Parathyroid adenoma (tissue), 2 donors: ENCODE measurements around the gene MATN4.

Experiments
- H2AFZ ChIP-seq: fragments of 300-600 bp; sonication (generic); one replicate; pipeline ENCODE4 v1.7.0; 2017; ENCODE audit warnings: antibody characterized with exemption, mild to moderate bottlenecking
- H3K27ac ChIP-seq: fragments of 300-600 bp; sonication (generic); one replicate; pipeline ENCODE4 v1.7.0; 2017
- H3K27me3 ChIP-seq: fragments of 300-600 bp; sonication (generic); one replicate; pipeline ENCODE4 v1.7.0; 2017; ENCODE audit warnings: low read length; ENCODE audit not compliant: control insufficient read depth, insufficient read depth
- H3K36me3 ChIP-seq: fragments of 300-600 bp; sonication (generic); one replicate; pipeline ENCODE4 v1.7.0; 2017; ENCODE audit warnings: low read length; ENCODE audit not compliant: control insufficient read depth, insufficient read depth
- H3K4me1 ChIP-seq: fragments of 300-600 bp; sonication (generic); one replicate; pipeline ENCODE4 v1.7.0; 2017; ENCODE audit warnings: control low read depth
- H3K4me2 ChIP-seq: fragments of 300-600 bp; sonication (generic); one replicate; pipeline ENCODE4 v1.7.0; 2017; ENCODE audit warnings: low read length
- H3K4me3 ChIP-seq: fragments of 300-600 bp; sonication (generic); one replicate; pipeline ENCODE4 v1.7.0; 2017; ENCODE audit warnings: low read depth, low read length
- H3K79me2 ChIP-seq: fragments of 300-600 bp; sonication (generic); one replicate; pipeline ENCODE4 v1.7.0; 2017; ENCODE audit warnings: control low read depth
- H3K9ac ChIP-seq: fragments of 300-600 bp; sonication (generic); one replicate; pipeline ENCODE4 v1.7.0; 2017; ENCODE audit warnings: mild to moderate bottlenecking
- H3K9me3 ChIP-seq: fragments of 300-600 bp; sonication (generic); one replicate; pipeline ENCODE4 v1.7.0; 2017; ENCODE audit warnings: low read length; ENCODE audit not compliant: control insufficient read depth
- TF ChIP-seq, protein P1 (sequence below): fragments of 300-600 bp; sonication (generic); IDR thresholded peaks from one replicate; pipeline ENCODE4 v1.7.0; 2017; ENCODE audit warnings: antibody characterized with exemption, mild to moderate bottlenecking
- donor health status: primary hyperparathyroidism.

Gene MATN4

DNA sequence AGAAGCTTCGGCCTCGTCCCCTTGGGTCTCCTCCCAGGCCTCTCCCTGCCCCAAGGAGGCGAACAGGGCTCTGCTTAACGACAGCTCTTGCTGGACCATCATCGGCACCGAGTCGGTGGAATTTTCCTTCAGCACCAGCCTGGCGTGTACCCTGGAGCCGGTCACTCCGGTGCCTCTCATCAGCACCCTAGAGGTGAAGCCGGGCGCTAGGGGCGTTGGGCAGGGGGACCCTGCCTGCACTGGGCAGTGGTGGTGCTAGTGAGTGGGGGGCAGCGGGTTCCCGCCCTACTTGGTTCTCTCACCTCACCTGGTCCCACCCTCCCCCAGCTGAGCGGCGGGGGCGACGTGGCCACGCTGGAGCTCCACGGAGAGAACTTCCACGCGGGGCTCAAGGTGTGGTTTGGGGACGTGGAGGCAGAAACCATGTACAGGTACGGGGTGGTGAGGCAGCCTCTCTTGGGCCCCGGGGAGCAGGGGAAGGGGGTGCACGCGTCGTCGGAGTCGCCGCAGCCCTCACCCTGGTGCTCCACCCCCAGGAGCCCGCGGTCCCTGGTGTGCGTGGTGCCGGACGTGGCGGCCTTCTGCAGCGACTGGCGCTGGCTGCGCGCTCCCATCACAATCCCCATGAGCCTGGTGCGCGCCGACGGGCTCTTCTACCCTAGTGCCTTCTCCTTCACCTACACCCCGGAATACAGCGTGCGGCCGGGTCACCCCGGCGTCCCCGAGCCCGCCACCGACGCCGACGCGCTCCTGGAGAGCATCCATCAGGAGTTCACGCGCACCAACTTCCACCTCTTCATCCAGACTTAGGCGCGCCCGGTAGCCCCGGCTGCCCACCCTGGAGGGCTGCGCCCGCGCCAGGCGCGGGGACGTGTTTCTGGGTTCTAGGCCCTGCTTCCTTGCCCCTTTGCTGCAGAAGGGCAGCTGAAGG, 8.3 kb upstream of the MATN4 start:
- TF ChIP-seq, protein P1, sequence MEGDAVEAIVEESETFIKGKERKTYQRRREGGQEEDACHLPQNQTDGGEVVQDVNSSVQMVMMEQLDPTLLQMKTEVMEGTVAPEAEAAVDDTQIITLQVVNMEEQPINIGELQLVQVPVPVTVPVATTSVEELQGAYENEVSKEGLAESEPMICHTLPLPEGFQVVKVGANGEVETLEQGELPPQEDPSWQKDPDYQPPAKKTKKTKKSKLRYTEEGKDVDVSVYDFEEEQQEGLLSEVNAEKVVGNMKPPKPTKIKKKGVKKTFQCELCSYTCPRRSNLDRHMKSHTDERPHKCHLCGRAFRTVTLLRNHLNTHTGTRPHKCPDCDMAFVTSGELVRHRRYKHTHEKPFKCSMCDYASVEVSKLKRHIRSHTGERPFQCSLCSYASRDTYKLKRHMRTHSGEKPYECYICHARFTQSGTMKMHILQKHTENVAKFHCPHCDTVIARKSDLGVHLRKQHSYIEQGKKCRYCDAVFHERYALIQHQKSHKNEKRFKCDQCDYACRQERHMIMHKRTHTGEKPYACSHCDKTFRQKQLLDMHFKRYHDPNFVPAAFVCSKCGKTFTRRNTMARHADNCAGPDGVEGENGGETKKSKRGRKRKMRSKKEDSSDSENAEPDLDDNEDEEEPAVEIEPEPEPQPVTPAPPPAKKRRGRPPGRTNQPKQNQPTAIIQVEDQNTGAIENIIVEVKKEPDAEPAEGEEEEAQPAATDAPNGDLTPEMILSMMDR, result no peak
- H3K27ac ChIP-seq, result no peak overlapping the region
- no peaks in the 10 kb centered on the region for H3K79me2 ChIP-seq
- no peak overlapping the region for H3K4me2 ChIP-seq
- no peak overlapping the region for H3K4me3 ChIP-seq
- no peaks in the 10 kb centered on the region for H3K36me3 ChIP-seq
- H3K9ac ChIP-seq, result no peak overlapping the region
- H3K4me1 ChIP-seq, result no peaks in the 10 kb centered on the region
- H2AFZ ChIP-seq, result no peak overlapping the region
- no peaks in the 10 kb centered on the region for H3K27me3 ChIP-seq
- H3K9me3 ChIP-seq, result no peaks in the 10 kb centered on the region

DNA sequence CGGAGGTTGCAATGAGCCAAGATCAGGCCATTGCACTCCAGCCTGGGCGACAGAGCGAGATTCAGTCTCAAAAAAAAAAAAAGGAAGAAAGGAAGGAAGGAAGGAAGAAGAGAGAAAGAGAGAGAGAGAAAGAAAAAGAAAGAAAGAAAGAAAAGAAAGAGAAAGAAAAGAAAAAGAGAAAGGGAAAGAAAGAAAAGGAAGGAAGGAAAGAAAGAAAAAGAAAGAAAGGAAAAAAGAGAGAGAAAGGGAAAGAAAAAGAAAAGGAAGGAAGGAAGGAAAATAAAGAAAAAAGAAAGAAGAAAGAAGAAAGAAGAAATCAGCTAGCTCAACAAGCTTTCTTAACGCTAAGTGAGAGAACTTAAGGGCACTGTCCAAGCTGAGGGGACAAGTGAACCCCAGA, 7.6 kb upstream of the MATN4 start:
- Histone ChIP-seq H3K9ac (no peak overlapping the region), H3K27me3 (no peaks in the 10 kb centered on the region), H3K4me1 (no peaks in the 10 kb centered on the region), H3K9me3 (no peaks in the 10 kb centered on the region), H3K4me2 (no peak overlapping the region), H3K79me2 (no peaks in the 10 kb centered on the region), H3K27ac (no peak overlapping the region), H2AFZ (no peak overlapping the region), H3K4me3 (no peak overlapping the region), H3K36me3 (no peaks in the 10 kb centered on the region)
- TF ChIP-seq, protein P1, result no peak

GRCh38 chr20:45313943-45314342, 5.8 kb upstream of the MATN4 start:
- no peaks in the 10 kb centered on the region for H3K79me2 ChIP-seq
- no peaks in the 10 kb centered on the region for H3K4me1 ChIP-seq
- no peak overlapping the region for H3K4me2 ChIP-seq
- no peak overlapping the region for H2AFZ ChIP-seq
- no peaks in the 10 kb centered on the region for H3K36me3 ChIP-seq
- no peak overlapping the region for H3K4me3 ChIP-seq
- H3K9me3 ChIP-seq, result no peaks in the 10 kb centered on the region
- TF ChIP-seq, protein P1, result no peak
- H3K9ac ChIP-seq, result no peak overlapping the region
- H3K27ac ChIP-seq, result no peak overlapping the region
- no peaks in the 10 kb centered on the region for H3K27me3 ChIP-seq

GRCh38 chr20:45313065-45313695, 5.1 kb upstream of the MATN4 start:
- H3K36me3 ChIP-seq, result no peaks in the 10 kb centered on the region
- no peak overlapping the region for H3K9ac ChIP-seq
- H3K9me3 ChIP-seq, result no peaks in the 10 kb centered on the region
- H3K27ac ChIP-seq, result no peak overlapping the region
- no peak overlapping the region for H2AFZ ChIP-seq
- no peak overlapping the region for H3K4me3 ChIP-seq
- no peaks in the 10 kb centered on the region for H3K4me1 ChIP-seq
- TF ChIP-seq, protein P1, result no peak
- no peaks in the 10 kb centered on the region for H3K27me3 ChIP-seq
- no peak overlapping the region for H3K4me2 ChIP-seq
- H3K79me2 ChIP-seq, result no peaks in the 10 kb centered on the region
